GM15510 (cell line): ENCODE measurements around the gene HOMER3.

Source experiments
- POLR2A ChIP-seq: IDR thresholded peaks from 3 replicates; pipeline ENCODE4 v1.6.1; 2011; ENCODE audit warnings: borderline replicate concordance; ENCODE audit not compliant: insufficient read length; ENCODE audit errors: extremely low read depth

HOMER3 gene

GRCh38 chr19:18889949-18890745, 50.9 kb downstream of the HOMER3 start:
- no peak for TF ChIP-seq POLR2A

DNA sequence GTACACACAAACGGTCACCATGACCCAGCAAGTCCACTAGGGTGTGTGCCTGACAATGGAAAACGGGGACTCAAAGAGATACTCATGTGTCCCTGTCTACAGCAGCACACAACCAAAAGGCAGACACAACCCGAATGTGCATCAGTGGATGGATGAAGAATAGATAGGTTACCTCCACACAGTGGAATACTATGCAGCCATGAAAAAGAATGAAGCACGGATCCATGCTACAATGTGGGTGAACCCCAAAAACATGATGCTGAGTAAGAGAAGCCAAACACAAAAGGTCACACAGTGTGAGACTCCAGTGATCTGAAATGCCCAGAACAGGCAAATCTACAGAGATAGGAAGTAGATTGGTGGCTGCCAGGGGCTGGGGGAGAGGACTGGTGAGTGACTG, 54.0 kb downstream of the HOMER3 start:
- no peak for TF ChIP-seq POLR2A

- no peak for TF ChIP-seq POLR2A
Observed at GRCh38 chr19:18883526-18884304, 57.3 kb downstream of the HOMER3 start.

- no peak for TF ChIP-seq POLR2A
Observed at GRCh38 chr19:18881491-18881890, 59.5 kb downstream of the HOMER3 start.

- no peak for TF ChIP-seq POLR2A
Observed at GRCh38 chr19:18879579-18880373, 61.2 kb downstream of the HOMER3 start.
